HG03575 (cell line): Measurements from ENCODE around the gene INHBE.
"Not testable (repeated sequence)": the region's sequence is repeated elsewhere in the genome, so short reads cannot be mapped to it uniquely, and the experiment has no call there.

ENCODE experiments used
- ATAC-seq: cut with Tn5 transposase; IDR thresholded peaks from one replicate; pipeline ENCODE4 v1.9.1; 2021; ENCODE audit not compliant: unreplicated experiment, insufficient number of reproducible peaks, low FRiP score; ENCODE audit errors: extremely low read depth

The INHBE gene, protein sequence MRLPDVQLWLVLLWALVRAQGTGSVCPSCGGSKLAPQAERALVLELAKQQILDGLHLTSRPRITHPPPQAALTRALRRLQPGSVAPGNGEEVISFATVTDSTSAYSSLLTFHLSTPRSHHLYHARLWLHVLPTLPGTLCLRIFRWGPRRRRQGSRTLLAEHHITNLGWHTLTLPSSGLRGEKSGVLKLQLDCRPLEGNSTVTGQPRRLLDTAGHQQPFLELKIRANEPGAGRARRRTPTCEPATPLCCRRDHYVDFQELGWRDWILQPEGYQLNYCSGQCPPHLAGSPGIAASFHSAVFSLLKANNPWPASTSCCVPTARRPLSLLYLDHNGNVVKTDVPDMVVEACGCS

DNA sequence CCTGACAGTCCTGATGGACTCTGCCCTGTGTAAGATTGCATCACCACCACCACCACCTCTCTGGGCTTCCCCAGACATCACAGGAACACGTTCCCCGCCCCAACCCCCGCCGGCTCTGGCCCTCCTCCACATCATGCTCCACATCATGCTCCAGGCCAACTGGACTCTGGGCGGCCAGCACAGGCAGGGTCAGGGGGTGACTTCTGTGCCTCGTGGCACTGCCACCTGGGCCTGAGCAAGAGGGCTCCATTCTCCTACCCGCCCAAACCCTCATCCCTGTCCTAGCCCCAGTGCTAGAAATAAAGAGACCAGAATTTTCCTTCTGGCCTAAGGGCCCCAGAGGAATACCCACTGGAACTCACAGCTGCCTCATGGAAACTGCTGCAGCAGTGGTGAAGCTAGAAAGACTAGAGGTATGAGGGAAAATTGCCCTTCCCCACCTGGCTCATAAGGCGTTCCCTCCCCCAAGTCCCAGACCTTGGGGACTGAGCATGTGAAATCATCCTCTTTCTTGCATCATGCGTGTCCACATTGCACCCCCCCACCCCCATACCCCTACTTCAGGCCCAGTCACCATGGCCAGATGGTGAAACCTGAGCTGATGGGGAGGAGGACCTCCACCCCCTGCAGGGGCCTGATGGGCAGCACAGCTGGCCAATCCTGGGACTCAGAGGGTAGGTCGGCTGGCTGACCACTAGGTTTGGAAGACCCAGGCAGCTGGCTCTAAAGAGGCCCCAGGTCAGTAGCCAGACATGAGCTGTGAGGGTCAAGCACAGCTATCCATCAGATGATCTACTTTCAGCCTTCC is at the start of gene INHBE:
Gene INHBE (plus strand): TSS at position 742 of the 808 bp plus-strand sequence. CDS start 230 bp downstream, outside the sequence.
- ATAC-seq = no peak

DNA sequence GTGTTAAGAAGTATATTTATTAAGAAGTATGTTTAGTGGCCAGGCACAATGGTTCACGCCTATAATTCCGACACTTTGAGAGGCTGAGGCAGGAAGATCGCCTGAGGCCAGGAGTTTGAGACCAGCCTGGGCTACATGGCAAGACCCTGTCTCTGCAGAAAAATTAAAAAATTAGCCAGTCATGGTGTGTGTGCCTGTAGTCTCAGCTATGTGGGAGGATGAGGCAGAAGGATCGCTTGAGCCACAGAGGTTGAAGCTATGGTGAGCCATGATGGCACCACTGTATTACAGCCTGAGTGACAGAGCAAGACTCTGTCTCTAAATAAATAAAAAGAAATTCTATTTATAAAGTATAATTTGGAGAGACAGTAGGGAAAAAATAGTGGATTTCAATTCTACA is 44.6 kb upstream of the INHBE start:
- ATAC-seq = no peak

DNA sequence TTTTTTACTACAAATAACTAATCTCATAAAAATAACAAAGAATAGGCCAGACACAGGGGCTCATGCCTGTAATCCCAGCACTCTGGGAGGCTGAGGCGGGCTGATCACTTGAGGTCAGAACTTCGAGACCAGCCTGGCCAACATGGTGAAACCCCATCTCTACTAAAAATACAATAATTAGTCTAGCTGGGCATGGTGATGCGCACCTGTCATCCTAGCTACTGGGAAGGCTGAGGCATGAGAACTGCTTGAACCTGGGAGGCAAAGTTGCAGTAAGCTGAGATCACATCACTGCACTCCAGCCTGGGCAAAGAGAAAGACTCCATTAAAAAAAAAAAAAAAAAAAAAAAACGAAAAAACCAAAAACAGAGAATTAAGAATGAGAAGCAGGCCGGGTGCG is 40.9 kb upstream of the INHBE start:
- ATAC-seq = not testable (repeated sequence)

DNA sequence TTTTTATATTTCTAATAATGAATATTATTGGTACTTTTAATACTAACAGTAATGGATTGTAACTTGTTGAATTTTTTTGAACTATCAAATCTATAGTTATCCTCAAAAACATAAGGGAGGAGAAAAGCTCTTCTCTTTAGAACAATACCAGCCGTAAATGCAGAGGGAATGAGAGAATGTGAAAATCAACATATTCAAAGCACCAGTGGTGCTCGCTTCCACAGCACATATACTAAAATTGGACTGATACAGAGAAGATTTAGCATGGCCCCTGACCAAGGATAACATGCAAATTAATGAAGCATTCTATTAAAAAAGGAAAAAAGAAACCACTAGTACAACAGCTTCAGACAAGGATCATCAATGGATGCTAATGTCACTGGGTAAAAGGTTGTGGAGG is 40.0 kb upstream of the INHBE start:
- ATAC-seq = no peak

DNA sequence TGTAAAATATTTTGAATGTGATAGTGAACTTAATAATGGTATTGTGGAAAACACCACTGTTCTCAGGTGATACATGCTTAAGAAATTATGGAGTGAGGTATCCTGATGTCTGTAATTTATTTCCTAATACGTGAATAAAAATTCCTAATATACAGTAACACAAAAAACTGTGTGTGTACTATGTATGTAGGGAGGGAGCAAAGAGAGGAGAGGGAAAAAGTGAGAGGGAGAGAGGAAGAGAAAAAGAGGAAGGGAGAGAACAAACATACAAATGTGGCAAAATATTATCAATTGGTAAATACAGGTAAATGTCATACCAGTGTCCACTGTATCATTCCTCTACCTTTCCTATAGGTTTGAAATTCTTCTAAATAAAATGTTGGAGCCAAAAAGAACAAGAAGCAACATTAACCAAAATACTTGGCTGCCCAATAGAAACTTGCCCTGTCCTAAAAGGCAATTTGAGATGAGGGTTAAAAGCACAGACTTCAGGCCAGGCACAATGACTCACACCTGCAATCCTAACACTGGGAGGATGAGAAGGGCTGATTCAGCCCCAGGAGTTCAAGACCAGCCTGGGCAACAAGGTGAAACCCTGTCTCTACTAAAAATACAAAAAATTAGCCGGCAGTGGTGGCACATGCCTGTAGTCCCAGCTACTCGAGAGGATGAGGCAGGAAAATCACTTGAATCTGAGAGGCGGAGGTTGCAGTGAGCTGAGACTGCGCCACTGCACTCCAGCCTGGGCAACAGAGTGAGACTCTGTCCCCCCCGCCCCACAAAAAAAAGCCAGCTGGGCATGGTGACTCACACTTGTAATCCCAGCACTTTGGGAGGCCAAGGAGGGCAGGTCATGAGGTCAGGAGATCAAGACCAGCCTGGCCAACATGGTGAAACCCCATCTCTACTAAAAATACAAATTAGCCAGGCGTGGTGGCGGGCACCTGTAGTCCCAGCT is 38.8 kb upstream of the INHBE start:
- no peak for ATAC-seq

DNA sequence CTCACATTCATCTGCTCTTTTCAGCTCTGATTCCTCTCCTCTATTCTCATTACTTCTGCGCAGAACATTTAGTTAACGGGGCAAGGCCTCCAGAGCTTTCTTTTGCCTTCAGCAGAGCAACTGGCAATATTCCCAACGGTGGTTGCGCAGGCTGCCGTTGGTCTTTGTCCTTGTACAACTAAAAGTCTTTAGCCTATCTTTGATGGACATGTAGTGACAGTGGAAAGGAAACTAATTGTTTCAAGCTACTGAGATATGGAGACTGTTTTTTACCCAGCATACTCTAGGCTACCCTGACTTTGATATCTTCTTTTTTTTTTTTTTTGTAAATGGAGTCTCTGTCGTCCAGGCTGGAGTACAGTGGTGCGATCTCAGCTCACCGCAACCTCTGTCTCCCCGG is 36.9 kb upstream of the INHBE start:
- ATAC-seq = no peak

DNA sequence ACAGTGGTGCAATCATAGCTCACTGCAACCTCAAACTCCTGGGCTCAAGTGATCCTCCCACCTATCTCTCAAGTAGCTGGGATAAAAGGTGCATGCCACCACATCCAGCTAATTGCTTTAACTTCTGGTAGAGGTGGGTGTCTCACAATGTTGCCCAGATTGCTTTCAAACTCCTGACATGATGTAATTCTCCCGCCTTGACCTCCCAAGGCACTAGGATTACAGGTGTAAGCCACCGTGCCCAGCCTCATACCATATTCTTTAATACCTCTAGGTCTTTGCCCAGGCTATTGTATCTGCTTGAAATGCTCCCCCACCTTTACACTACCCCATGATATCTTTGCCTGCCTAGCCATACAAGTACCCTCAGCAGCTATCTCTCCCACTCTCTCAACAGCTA is 35.6 kb upstream of the INHBE start:
- ATAC-seq = no peak

DNA sequence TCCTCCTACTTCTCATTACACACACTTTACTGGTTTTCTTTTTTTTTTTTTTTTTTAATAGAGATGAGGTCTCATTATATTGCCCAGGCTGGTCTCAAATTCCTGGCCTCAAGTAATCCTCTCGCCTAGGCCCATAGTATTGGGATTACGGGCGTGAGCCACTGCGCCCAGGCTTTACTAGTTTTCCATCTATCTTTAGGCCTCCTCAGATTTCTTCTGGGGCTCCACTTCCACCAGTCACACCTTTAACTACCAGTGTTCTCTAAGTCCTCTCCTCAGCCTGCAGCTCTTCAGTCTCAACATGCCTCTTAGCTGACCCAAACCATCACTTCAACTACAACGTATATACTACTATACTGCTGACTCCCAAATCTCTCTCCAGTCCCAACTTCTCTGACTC is 34.6 kb upstream of the INHBE start:
- no peak for ATAC-seq

DNA sequence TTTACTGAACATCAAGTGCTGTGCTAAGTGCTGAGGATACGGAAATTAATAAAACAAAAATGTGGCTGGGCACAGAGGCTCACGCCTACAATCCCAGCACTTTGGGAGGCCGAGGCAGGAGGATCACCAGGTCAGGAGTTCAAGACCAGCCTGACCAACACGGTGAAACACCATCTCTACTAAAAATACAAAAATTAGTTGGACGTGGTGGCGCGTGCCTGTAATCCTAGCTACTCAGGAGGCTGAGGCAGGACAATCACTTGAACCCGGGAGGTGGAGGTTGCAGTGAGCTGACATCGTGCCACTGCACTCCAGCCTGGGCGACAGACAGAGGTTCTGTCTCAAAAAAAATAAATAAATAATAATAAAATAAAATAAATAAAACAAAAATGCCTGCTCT is 28.2 kb upstream of the INHBE start:
- ATAC-seq = not testable (repeated sequence)

DNA sequence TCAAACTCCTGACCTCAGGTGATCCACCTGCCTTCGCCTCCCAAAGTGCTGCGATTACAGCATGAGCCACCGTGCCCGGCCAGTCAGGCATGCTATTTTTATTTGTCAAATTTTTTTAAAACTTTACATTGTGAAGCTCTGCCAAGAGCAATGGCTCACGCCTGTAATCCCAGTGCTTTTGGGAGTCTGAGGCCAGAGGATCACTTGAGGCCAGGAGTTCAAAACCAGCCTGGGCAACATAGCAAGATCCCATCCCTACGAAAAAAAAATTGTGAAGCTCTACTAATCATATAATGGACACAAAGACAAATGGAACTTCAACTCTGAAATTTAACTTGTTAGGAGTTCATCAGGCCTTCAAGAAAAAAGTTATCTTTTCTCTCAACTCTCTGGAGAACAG is 26.1 kb upstream of the INHBE start:
- no peak for ATAC-seq

DNA sequence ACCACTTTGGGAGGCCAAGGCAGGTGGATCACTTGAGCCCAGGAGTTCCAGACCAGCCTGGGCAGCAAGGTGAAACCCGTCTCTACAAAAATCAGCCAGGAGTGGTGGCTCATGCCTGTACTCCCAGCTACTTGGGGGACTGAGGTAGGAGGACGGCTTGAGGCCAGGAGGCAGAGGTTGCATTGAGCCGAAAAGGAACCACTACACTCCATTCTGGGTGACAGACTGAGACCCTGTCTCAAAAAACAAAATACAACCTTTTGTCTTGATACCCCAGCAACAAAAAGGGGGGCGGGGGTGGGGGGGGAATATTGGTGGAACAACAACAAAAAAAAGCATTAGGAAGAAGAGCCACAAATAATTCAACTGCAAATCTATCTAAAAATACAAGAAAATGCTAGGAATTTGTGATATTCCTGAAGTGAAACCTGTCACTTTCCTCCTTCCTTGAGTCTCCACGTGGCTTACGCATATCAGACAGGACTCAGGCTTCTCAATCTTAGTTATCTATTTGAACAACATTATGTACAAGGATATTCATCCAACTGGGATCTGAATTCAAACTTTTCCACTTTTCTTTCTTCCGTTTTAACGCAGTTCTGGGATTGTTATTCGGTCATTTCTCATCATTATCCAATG is 25.5 kb upstream of the INHBE start:
- ATAC-seq = no peak

DNA sequence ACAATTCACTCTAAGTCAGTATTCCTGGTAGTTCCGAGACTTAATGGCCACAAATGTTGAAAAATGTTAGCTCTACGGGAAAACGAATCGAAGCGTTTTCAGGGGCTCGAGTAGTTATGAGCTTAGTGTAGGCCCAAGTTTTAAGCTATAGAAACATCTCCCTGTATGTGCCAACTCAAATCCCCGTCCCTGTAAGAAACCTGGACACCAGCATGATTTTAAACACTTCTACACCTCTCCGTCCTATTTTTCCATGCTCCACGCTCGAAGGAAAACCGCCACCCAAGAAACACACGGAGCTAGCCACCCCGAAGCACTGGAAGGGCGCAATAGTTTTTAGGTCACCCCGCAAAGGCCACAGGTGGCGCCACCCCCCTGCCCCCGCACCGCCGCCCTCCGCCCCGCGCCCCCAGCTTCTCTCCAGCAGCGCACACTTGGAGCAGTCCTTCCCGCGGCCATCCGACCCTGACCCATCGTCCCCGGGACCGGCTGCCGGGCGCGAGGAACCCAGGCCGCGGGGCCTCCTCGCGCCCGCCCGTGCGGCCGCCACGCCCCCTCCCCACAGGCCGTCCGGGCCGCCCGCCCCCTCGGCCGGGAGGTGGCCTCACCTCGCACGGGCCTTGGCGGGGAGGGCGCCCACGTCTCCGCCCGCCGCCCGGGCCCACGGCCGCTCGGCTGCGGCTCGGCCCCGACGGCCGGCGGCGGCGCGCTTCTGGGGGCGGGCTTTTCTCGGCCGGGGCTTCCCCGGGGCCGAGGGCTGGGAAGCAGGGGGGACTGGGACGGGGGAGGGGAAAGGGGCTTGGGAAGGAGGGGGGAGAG is 24.8 kb upstream of the INHBE start:
- ATAC-seq = no peak

DNA sequence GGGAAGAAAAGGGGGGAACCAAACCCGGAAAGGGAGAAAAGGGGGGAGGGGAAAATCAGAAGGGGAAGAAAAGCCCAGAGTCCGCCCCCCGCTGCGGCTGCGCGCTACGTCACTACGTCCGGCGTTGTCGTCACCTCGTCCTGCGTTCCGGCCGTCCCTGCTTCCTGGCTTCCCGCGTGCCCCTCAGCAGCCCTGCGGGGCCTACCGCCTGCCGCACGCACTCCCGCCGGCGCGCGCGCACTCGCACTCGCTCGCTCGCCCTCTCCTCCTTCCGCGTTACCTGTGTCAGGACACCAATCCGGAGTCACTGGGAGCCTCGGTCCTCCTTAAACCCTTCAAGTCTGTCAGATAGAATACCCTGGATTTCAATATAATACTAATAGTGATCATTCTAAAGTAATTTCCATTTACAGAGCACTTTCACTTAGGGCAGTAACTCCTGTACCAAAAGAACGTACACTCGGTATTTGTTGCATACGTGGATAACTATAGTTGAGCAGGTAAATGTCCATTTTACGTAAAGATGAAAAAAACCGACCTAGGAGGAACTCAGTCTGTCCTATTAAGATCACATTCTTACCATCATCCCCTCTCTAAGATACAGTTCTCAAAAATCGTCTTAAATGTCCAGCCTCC is 24.1 kb upstream of the INHBE start, which contains the start of gene R3HDM2:
Gene R3HDM2 (minus strand): TSS at position 113 of the 636 bp plus-strand sequence. CDS start 120,615 bp downstream, outside the sequence.
- peak; percentile 56 for ATAC-seq

DNA sequence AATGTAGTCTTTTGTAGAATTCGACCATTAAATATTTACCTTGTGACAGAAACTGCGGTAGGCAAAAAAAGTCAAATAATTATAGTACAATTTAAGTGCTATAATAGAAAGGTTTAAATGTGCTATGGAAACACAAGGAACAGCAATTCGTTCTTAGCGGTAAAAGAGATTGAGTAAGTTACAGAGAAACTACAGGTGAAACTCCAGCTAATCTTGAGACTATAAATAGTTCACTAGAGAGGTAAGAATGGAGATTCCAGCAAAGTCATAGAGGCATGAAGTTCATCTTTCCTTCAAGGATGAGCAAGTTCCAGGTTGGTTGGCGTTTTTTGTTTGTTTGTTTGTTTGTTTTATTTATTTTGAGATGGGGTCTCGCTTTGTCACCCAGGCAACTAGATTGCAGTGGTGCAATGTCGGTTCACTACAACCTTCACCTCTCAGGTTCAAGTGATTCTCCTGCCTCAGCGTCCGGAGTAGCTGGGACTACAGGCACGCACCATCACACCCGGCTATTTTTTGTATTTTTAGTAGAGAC is 23.4 kb upstream of the INHBE start:
- no peak for ATAC-seq

DNA sequence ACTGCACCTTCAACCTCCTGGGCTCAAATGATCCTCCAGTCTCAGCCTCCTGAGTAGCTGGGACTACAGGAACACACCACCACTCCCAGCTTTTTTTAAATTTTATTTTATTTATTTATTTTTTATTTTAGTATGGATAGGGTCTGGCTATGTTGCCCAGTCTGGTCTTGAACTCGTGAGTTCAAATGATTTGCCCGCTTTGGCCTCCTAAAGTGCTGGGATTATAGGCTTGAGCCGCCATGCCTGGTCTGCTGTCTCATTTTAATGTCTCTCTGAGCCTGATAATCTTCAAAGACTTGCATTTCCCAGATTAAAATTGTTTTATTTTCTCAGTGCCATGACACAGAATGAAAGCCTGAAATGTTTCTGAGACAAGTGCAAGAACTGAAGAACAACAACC is 21.7 kb upstream of the INHBE start:
- no peak for ATAC-seq

DNA sequence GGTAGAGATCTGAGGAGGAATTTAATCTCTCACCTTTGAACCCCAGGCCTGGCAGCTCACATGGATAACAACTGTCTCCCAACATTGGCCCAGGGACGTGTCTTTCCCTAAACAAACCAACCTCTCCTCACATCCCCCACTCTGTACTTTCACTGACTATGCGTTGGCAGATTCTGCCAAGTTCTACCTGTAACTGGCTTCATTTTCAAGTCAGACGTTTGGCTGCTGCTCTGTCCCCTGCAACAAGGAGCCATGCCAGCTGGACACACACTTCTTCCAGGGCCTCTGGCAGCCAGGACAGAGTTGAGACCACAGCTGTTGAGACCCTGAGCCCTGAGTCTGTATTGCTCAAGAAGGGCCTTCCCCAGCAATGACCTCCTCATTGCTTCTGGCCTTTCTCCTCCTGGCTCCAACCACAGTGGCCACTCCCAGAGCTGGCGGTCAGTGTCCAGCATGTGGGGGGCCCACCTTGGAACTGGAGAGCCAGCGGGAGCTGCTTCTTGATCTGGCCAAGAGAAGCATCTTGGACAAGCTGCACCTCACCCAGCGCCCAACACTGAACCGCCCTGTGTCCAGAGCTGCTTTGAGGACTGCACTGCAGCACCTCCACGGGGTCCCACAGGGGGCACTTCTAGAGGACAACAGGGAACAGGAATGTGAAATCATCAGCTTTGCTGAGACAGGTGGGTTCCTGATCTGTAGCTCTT is 20.4 kb upstream of the INHBE start, which contains the start of gene INHBC:
Gene INHBC (plus strand): TSS at position 268 of the 707 bp plus-strand sequence. CDS start 103 bp downstream, at position 371.
- no peak for ATAC-seq

DNA sequence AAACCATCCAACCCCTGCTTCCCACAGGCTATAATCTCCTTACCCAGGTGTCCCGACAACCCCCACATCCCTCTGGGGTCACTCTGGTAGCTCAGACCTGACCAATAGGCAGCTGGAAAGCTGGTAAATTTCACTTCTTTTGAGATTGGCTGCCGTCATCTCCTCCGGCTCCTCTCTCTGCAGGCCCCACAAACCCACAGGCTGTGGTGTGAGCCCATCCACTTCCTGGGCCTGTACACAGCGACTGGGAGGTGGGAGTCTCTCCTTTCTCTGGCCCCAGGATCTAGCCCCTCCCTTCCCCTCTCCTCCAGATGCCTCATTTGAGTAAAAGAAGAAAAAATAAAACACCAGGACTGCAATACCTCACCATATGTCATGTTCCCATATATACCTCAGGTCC is 19.8 kb upstream of the INHBE start:
- no peak for ATAC-seq
